GM18502 (cell line): ENCODE measurements around the gene SMIM12.
"Not testable (repeated sequence)": the region's sequence is repeated elsewhere in the genome, so short reads cannot be mapped to it uniquely, and the experiment has no call there.

ENCODE experiments used
- ATAC-seq: cut with Tn5 transposase; IDR thresholded peaks from one replicate; pipeline ENCODE4 v1.9.1; 2021; ENCODE audit warnings: mild to moderate bottlenecking; ENCODE audit not compliant: unreplicated experiment, poor library complexity

SMIM12 gene

GRCh38 chr1:34845131-34845901, 14.2 kb downstream of the SMIM12 start:
- no peak for ATAC-seq

DNA sequence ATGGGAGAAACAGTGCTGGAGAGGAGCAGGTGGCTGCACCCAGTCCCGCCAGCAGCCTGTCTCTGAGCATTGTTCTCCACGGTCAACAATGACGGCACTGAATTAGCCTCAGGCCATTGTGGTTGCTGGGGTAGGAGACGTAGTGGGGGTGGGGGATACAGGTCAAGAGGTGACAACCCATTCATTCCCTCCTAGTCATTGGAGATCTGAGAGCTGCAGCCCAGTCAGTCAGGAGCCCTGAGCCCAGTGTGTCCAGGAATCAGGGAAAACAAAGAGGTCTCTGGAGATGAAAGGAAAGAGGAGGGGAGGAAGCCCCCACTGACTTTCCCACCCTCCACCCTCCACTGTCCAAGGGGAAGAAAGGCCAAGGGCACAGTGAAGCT, 15.3 kb downstream of the SMIM12 start:
- no peak for ATAC-seq

GRCh38 chr1:34843392-34844251, 15.9 kb downstream of the SMIM12 start:
- no peak for ATAC-seq

- no peak for ATAC-seq
These were observed 16.6 kb downstream of the SMIM12 start for GRCh38 chr1:34842952-34843371.

GRCh38 chr1:34842073-34842472, 17.5 kb downstream of the SMIM12 start:
- ATAC-seq: no peak

DNA sequence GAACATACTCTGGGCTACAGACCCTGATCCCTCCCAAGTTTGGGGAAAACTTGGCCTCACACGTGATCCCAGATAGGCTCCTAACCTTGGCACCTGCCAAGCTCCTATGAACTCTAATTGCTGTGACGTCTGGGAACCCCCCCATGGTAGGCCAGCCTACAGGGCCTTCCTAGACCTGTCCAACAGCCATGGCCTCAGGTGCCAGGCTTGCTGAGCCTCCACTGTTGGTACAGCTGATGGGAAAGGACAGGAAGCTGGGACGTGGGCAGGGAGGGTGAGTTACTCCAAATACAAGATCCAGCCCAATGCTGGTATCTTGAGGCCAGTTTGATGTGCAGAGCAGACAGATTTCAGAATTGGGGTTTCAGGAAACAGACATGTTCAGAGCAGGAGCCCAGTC, 19.1 kb downstream of the SMIM12 start:
- ATAC-seq: no peak

- no peak for ATAC-seq
These were observed 19.8 kb downstream of the SMIM12 start for GRCh38 chr1:34839526-34840305.

DNA sequence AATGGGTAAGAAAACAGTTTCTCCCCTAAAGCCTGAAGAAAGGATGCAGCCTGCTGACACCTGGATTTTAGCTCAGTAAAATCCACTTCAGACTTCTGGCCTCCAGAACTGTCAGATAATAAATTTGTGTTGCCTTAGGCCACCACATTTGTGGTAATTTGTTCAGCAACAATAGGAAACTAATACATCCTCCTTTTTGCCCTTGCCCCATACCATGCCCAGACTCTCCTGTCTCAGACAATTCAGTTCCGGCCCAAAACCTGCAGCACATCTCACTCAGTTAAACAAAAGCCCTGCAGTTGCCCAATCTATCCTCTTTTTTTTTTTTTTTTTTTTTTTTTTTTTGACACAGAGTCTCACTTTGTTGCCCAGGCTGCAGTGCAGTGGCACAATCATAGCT, 25.8 kb downstream of the SMIM12 start:
- ATAC-seq: no peak

DNA sequence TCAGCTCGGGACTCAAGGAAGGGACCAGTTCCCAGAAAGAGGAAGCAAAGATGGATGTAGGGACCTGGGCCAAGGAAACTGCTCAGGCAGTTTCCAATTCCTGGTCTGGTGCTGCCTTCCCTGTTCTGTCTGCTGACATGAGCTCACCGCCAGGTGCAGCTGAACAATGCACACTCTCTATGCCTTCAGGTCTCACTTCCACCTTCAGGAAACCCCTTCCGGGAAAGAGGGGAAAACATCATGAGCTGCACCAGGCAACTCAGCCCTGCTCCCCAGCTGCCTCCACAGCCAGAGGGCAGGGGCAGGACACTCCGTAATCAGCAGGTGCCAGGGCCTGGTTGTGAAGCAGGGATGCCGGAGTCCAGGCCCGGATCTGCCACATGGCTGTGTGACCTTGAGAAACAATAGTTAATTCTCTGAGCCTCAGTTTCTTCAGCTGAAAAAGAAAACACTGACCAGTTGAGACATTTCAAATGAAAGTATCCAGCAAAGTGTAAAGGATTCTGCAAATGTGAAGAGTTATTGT, 27.8 kb downstream of the SMIM12 start:
- ATAC-seq: no peak

- ATAC-seq: no peak
These were observed 30.3 kb downstream of the SMIM12 start for GRCh38 chr1:34829250-34829649.

- no peak for ATAC-seq
These were observed 30.9 kb downstream of the SMIM12 start for GRCh38 chr1:34828611-34829010.

- no peak for ATAC-seq
These were observed 32.1 kb downstream of the SMIM12 start for GRCh38 chr1:34827341-34827941.

GRCh38 chr1:34825455-34826091, 34.0 kb downstream of the SMIM12 start:
- ATAC-seq: no peak

DNA sequence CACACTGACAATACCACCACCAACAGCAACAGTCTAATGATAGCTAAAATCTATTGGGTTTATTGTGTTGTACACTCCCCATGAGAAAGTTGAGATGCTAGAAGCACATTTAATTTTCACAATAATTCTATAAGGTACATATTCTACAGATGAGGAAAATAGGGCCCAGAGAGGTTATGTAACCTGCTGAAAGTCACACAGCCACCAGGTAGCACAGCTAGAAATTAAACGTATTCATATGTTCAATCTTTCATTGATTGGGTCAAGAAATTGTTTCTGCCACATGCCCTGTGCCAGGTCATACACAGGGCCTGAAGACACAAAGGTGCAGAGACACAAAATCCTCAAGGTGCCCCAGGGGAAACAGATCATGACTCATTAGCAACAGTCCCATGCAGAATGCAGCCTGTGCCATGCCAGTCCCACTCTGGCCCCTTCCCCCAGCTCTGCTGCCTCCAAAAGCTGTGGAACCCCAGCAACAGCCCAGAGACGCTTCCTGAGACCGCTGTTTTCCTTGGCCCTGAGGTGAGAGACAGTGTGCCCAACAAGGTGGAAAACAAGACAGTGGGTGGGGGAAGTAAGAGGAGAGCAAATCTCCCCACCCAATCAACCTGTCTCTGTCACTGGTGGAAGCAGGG, 34.6 kb downstream of the SMIM12 start:
- no peak for ATAC-seq

- no peak for ATAC-seq
These were observed 37.3 kb downstream of the SMIM12 start for GRCh38 chr1:34822202-34822601.

DNA sequence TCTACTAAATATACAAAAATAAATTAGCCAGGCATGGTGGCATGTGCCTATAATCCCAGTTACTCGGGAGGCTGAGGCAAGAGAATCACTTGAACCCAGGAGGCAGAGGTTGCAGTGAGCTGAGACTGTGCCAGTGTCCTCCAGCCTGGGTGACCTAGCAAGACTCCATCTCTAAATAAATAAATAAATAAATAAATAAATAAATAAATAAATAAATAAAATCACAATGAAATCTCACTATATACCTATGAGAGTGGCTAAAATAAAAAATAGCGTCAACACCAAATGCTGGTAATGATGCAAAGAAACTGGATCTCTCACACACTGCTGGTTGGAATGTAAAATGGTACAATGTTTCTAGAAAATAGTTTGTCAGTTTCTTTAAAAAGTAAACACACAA, 40.7 kb downstream of the SMIM12 start:
- not testable (repeated sequence) for ATAC-seq

DNA sequence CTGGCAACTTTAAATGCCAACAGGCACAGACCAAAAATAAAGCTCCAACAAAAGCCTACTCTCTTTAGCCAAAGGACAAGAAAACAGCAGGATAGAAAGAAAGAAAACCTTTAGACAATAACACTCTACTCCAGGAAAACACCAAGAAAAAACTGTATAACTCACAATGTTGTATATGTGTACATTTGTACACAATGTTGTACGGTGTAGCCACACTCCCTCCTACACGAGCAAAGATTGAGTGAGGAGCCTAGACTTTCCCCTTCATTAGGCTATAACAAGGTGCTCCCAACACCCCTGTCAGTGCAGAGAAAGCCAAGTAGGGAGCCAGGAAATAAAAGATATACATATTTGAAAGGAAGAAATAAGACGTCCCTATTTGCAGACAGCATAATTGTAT, 42.8 kb downstream of the SMIM12 start:
- ATAC-seq: no peak

- ATAC-seq: no peak
These were observed 43.2 kb downstream of the SMIM12 start for GRCh38 chr1:34816332-34816731.

GRCh38 chr1:34810781-34811180, 48.8 kb downstream of the SMIM12 start:
- not testable (repeated sequence) for ATAC-seq
